ENCODE results near the gene SPANXN2. TPM values are rescaled to one million over a fixed set of nuclear protein-coding genes. Genes with fewer than 3 reads are reported as not detected.
"Not testable (repeated sequence)": the region's sequence is repeated elsewhere in the genome, so short reads cannot be mapped to it uniquely, and the experiment has no call there.

Gene SPANXN2, protein sequence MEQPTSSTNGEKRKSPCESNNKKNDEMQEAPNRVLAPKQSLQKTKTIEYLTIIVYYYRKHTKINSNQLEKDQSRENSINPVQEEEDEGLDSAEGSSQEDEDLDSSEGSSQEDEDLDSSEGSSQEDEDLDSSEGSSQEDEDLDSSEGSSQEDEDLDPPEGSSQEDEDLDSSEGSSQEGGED
- not detected for total RNA-seq

GRCh38 chrX:143720652-143721051 lies at the start of gene SPANXN2:
Gene SPANXN2, minus strand, starts transcription at chrX:143720752. Its CDS starts 84 bp downstream, at chrX:143720668.
- DNase-seq = not testable (repeated sequence)

- DNase-seq = no peak
Observed at GRCh38 chrX:143768976-143769375, 48.4 kb upstream of the SPANXN2 start.

DNA sequence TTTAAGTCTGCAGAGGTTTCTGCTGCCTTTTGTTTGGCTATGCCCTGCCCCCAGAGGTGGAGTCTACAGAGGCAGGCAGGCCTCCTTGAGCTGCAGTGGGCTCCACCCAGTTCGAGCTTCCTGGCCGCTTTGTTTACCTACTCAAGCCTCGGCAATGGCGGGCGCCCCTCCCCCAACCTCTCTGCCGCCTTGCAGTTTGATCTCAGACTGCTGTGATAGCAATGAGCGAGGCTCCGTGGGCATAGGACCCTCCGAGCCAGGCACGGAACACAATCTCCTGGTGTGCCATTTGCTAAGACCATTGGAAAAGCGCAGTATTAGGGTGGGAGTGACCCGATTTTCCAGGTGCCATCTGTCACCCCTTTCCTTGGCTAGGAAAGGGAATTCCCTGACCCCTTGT lies 47.2 kb upstream of the SPANXN2 start:
- DNase-seq = not testable (repeated sequence)

DNA sequence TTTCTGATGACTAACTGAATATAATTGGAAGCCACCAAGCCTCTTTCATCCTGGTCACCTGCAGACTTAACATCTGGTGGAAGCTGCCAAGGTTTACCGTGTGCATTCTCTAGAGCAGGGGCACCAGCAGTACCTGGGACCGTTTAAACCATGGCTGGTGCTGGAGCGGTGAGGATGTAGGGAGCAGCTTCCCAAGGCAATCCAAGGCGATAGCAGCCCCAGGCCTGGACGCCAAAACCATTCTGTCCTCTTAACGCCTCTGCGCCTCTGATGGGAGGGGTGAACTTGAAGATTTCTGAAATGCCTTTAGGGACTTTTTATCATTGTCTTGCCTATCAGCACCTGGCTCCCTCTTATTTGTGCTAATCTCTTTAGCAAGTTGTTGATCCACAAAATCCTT lies 37.3 kb upstream of the SPANXN2 start:
- no peak for DNase-seq

GRCh38 chrX:143757375-143757774 lies 36.8 kb upstream of the SPANXN2 start:
- DNase-seq = no peak

DNA sequence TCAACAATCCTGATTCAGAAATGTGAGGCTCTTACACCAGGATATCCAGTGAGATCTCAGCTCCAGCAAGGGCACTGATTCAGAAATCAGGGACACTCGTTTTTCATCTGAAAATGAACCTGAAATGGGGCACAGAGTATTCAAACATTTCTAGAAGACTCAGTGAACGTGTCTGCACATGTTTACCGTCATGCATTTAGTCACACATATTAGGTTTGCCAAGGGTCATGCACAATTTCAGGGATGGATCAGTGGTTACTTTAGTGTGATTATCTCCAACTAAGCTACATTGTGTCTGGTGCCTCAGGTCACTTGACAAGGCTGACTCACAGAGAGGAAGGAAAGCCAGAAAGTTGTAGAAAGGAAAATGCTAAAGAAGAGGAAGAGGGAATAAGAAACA lies 33.6 kb upstream of the SPANXN2 start:
- DNase-seq = no peak

- DNase-seq = no peak
Observed at GRCh38 chrX:143733866-143734265, 13.3 kb upstream of the SPANXN2 start.

DNA sequence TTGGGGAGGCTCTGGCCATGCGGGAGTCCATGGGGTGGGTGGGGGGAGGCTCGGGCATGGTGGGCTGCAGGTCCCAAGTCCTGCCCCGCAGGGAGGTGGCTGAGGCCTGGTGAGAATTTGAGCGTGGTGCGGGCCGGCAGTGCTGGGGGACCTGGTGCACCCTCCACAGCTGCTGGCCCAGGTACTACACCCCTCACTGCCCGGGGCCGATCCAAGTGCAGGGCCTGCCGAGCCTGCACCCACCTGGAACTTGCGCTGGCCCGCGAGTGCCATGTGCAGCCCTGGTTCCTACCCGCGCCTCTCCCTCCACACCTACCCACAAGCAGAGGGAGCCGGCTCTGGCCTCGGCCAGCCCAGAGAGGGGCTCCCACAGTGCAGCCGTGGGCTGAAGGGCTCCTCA lies 5.7 kb upstream of the SPANXN2 start:
- DNase-seq = no peak

GRCh38 chrX:143701460-143701859 lies 19.1 kb downstream of the SPANXN2 start:
- no peak for DNase-seq

- no peak for DNase-seq
Observed at GRCh38 chrX:143694885-143695284, 25.7 kb downstream of the SPANXN2 start.

DNA sequence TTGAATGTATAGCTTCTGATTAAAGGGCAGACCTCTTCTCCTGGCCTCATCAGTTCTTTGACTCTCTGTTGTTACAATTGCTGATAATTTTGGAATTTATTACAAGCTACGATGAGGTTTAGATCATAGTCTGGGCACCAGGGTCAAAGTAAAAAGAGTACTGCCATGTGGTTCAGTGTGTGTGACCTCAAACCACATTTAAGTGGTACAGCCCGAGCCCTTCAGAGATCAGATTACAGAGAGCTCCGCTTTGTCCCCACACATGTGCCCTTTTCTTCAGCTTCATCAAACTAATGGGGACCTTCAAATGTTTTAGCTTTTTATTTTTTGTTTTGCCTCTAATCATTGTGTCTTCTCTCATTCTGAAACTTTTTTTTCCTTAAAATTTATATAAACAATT lies 37.1 kb downstream of the SPANXN2 start:
- DNase-seq = no peak

DNA sequence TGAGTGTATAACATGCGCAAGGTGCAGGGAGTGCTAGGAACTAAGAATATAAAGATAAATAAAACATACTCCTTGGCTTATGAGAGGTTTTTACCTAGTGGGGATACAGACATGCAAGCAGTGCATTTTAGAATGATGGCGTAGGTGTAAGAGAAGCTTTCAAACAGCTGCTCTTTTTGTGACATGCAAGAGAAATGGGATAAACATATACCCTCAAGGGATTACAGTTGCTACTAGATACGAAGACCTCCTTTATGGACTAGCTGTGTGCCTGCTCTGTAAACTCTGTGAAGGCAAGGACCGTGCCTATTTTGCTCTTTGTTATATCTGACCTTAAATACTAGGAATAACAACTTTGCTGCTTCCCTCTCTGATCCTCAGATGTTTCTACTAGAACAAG lies 45.6 kb downstream of the SPANXN2 start:
- no peak for DNase-seq

DNA sequence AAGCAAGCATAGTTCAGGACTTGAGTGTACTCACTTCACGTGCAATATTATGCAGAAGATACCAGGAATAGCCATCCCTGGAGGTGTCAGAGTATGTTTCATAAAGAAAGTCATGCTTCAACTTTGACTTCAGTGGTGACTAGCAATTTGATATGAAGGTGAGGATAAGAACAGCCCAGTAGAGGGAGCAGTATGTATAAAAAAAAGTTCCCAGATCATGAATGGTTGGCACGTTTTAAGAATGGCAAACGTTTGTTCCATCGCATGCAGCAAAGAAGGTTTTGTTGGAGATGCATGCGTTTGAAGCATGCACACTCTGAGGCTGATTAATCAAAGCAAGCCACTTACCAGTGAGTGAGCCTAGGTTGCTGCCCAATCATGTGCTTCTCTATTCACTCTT lies 51.2 kb downstream of the SPANXN2 start:
- no peak for DNase-seq

GRCh38 chrX:143664302-143664701 lies 56.2 kb downstream of the SPANXN2 start:
- no peak for DNase-seq

- no peak for DNase-seq
Observed at GRCh38 chrX:143663755-143664154, 56.8 kb downstream of the SPANXN2 start.

All from effector CD4-positive, alpha-beta T cell (primary cell).